ENCODE data around the gene SF3B6.

Gene SF3B6

DNA sequence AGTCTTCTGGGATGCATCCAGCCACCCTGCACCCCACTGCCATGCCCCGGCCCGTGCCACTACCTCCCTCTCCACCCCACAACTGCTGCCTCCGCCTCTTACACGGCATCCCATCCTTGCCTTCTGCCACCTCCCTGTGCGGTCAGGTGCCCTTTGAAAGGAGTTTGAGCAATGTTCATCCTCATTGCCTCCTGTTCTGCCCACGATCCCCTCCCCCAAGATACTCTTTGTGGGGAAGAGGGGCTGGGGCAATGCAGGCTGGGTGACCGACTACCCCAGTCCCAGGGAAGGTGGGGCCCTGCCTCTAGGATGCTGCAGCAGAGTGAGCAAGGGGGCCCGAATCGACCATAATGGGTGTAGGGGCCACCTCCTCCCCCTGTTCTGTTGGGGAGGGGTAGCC lies 57.9 kb downstream of the SF3B6 start:
- DNase-seq (ENCODE audit: low read depth), result no peak

DNA sequence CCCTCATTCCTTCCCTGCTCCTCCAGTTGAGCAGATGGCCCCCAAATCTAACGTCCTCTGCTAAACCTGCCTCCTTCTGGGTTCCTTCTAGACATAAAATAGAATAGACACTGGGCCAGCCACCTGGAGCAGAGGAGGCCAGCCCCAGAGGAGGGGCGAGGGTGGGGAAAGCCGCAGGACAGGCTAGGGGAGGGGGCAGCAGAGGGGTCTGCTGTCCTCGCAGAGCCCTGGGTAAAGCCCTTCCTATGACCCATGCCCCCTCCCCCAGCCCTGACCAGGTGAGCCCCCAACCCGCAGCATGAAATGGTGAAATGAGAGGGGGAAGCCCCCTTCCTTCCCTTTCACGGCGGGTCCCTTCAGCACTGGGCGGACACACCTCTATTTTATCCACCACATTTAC lies 58.4 kb downstream of the SF3B6 start:
- no peak for DNase-seq (ENCODE audit: low read depth)

Measured in activated T-helper 1 cell treated with Interleukin-2 at 50 U/mL for 16 hours (primary cell).